ENCODE results near the gene PPP3R1. TPM values are rescaled to one million over a fixed set of nuclear protein-coding genes. Genes with fewer than 3 reads are reported as not detected.

Gene PPP3R1
- total and polyA plus RNA-seq, 9 of the 15 experiments (the other 6 are each of a cell fraction or from before 2014, with no cell fraction given): 3.7 to 70.0 (median 24.8) TPM

DNA sequence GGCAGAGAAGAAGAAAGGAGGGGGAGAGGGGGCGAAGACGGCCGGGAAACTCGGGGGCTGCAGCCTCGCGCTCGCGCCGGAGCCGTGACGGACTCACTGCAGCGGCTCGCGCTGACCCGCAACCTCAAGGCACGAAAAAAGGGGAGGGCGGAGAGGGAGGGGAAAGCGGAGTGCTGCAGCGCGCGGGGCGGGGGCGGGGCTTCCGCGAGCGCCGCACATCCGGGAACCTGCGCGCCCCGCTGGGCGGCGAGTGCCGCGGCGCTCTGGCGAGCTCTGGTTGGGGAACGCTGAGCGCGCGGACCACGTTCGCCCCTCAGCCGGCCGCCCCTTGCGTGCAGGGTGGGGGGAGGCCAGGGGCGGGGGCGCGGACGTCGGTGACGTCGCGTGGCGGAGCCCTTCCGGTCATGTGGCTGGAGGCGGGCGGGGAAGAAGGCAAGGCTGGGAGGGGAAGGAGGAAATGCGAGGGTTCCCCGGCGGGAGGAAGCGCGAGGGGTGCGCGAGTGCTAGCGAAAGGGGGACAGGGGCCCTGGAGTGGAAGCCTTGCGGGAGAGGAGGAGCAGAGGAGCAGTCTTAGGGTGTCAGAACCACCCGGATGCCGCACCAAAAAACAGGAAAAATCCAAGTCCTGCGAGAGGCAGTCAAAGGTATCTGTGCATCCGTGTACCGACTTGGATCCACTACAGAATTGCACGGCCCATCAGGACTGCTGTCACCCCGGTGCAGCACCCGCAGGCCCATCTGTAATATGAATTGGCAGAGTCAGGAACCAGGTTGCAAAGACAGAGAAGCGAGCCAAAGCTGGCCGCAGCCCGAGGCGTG is at the start of gene PPP3R1 (continued):
- TF ChIP-seq, protein P1, sequence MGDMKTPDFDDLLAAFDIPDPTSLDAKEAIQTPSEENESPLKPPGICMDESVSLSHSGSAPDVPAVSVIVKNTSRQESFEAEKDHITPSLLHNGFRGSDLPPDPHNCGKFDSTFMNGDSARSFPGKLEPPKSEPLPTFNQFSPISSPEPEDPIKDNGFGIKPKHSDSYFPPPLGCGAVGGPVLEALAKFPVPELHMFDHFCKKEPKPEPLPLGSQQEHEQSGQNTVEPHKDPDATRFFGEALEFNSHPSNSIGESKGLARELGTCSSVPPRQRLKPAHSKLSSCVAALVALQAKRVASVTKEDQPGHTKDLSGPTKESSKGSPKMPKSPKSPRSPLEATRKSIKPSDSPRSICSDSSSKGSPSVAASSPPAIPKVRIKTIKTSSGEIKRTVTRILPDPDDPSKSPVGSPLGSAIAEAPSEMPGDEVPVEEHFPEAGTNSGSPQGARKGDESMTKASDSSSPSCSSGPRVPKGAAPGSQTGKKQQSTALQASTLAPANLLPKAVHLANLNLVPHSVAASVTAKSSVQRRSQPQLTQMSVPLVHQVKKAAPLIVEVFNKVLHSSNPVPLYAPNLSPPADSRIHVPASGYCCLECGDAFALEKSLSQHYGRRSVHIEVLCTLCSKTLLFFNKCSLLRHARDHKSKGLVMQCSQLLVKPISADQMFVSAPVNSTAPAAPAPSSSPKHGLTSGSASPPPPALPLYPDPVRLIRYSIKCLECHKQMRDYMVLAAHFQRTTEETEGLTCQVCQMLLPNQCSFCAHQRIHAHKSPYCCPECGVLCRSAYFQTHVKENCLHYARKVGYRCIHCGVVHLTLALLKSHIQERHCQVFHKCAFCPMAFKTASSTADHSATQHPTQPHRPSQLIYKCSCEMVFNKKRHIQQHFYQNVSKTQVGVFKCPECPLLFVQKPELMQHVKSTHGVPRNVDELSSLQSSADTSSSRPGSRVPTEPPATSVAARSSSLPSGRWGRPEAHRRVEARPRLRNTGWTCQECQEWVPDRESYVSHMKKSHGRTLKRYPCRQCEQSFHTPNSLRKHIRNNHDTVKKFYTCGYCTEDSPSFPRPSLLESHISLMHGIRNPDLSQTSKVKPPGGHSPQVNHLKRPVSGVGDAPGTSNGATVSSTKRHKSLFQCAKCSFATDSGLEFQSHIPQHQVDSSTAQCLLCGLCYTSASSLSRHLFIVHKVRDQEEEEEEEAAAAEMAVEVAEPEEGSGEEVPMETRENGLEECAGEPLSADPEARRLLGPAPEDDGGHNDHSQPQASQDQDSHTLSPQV (IDR thresholded peaks at IDR 0.05): no peak
- TF ChIP-seq SAFB (IDR thresholded peaks at IDR 0.05; ENCODE audit: borderline replicate concordance, low read depth, low read length) (0 out of 2 replicates have a peak, but pooled peaks have one; percentile 4), MTA2 (IDR thresholded peaks at IDR 0.05; ENCODE audit: low read depth) (no peak), NFYB (IDR thresholded peaks at IDR 0.05; ENCODE audit: extremely low read depth, insufficient read length) (no peak), ZNF217 (CRISPR knock-in tag; IDR thresholded peaks at IDR 0.05) (no peak), PHF8 (IDR thresholded peaks at IDR 0.05; ENCODE audit: borderline replicate concordance, low read length) (peak; percentile 85; the same call in 1 of the 2 replicates), TCFL5 (CRISPR knock-in tag; conservative IDR thresholded peaks at IDR 0.05) (no peak), SRSF9 (IDR thresholded peaks at IDR 0.05; ENCODE audit: borderline replicate concordance, low read depth, low read length) (no peak), ZNF699 (CRISPR knock-in tag; IDR thresholded peaks at IDR 0.05; ENCODE audit: insufficient replicate concordance) (no peak), ZEB2 (IDR thresholded peaks at IDR 0.05) (no peak), ZNF232 (CRISPR knock-in tag; IDR thresholded peaks at IDR 0.05) (no peak), ZNF785 (CRISPR knock-in tag; IDR thresholded peaks at IDR 0.05) (no peak), ZNF224 (CRISPR knock-in tag; IDR thresholded peaks at IDR 0.05) (no peak)
- TF ChIP-seq, protein P2, sequence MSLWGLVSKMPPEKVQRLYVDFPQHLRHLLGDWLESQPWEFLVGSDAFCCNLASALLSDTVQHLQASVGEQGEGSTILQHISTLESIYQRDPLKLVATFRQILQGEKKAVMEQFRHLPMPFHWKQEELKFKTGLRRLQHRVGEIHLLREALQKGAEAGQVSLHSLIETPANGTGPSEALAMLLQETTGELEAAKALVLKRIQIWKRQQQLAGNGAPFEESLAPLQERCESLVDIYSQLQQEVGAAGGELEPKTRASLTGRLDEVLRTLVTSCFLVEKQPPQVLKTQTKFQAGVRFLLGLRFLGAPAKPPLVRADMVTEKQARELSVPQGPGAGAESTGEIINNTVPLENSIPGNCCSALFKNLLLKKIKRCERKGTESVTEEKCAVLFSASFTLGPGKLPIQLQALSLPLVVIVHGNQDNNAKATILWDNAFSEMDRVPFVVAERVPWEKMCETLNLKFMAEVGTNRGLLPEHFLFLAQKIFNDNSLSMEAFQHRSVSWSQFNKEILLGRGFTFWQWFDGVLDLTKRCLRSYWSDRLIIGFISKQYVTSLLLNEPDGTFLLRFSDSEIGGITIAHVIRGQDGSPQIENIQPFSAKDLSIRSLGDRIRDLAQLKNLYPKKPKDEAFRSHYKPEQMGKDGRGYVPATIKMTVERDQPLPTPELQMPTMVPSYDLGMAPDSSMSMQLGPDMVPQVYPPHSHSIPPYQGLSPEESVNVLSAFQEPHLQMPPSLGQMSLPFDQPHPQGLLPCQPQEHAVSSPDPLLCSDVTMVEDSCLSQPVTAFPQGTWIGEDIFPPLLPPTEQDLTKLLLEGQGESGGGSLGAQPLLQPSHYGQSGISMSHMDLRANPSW (CRISPR knock-in tag; IDR thresholded peaks at IDR 0.05): no peak
- TF ChIP-seq, protein P3, sequence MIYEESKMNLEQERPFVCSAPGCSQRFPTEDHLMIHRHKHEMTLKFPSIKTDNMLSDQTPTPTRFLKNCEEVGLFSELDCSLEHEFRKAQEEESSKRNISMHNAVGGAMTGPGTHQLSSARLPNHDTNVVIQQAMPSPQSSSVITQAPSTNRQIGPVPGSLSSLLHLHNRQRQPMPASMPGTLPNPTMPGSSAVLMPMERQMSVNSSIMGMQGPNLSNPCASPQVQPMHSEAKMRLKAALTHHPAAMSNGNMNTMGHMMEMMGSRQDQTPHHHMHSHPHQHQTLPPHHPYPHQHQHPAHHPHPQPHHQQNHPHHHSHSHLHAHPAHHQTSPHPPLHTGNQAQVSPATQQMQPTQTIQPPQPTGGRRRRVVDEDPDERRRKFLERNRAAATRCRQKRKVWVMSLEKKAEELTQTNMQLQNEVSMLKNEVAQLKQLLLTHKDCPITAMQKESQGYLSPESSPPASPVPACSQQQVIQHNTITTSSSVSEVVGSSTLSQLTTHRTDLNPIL (CRISPR knock-in tag; IDR thresholded peaks at IDR 0.05): no peak
- TF ChIP-seq, protein P4, sequence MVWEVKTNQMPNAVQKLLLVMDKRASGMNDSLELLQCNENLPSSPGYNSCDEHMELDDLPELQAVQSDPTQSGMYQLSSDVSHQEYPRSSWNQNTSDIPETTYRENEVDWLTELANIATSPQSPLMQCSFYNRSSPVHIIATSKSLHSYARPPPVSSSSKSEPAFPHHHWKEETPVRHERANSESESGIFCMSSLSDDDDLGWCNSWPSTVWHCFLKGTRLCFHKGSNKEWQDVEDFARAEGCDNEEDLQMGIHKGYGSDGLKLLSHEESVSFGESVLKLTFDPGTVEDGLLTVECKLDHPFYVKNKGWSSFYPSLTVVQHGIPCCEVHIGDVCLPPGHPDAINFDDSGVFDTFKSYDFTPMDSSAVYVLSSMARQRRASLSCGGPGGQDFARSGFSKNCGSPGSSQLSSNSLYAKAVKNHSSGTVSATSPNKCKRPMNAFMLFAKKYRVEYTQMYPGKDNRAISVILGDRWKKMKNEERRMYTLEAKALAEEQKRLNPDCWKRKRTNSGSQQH (CRISPR knock-in tag; IDR thresholded peaks at IDR 0.05): 0 out of 2 replicates have a peak, but pooled peaks have one; percentile 61
- TF ChIP-seq, protein P5, sequence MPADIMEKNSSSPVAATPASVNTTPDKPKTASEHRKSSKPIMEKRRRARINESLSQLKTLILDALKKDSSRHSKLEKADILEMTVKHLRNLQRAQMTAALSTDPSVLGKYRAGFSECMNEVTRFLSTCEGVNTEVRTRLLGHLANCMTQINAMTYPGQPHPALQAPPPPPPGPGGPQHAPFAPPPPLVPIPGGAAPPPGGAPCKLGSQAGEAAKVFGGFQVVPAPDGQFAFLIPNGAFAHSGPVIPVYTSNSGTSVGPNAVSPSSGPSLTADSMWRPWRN (IDR thresholded peaks at IDR 0.05; ENCODE audit: low read depth): no peak

Measured in K562 (cell line).